GM04504 (cell line): Measurements from ENCODE around the gene CDK16.

ENCODE experiments used
- DNase-seq: peaks from one replicate; pipeline ENCODE4 v3.0.0-alpha.2; 2012; ENCODE audit warnings: low read depth

CDK16 gene

GRCh38 chrX:47218280-47218919 lies at the start of gene CDK16:
Gene CDK16 (plus strand): TSS chrX:47218681. CDS start chrX:47223558, 4,877 bp downstream.
- peak; percentile 77 for DNase-seq

GRCh38 chrX:47169273-47169672 lies 49.2 kb upstream of the CDK16 start:
- DNase-seq, result no peak

GRCh38 chrX:47169726-47170515 lies 48.6 kb upstream of the CDK16 start:
- no peak for DNase-seq

- DNase-seq, result no peak
Observed at GRCh38 chrX:47170861-47171692, 47.4 kb upstream of the CDK16 start.

- no peak for DNase-seq
Observed at GRCh38 chrX:47171996-47172395, 46.5 kb upstream of the CDK16 start.

GRCh38 chrX:47172549-47172948 lies 45.9 kb upstream of the CDK16 start:
- no peak for DNase-seq

- DNase-seq, result no peak
Observed at GRCh38 chrX:47172971-47173792, 45.3 kb upstream of the CDK16 start.

- DNase-seq, result no peak
Observed at GRCh38 chrX:47174376-47174775, 44.1 kb upstream of the CDK16 start.

GRCh38 chrX:47174846-47175587 lies 43.5 kb upstream of the CDK16 start:
- DNase-seq, result no peak

- no peak for DNase-seq
Observed at GRCh38 chrX:47175588-47175980, 42.9 kb upstream of the CDK16 start.

- DNase-seq, result no peak
Observed at GRCh38 chrX:47176101-47176740, 42.3 kb upstream of the CDK16 start.

- no peak for DNase-seq
Observed at GRCh38 chrX:47177079-47177478, 41.4 kb upstream of the CDK16 start.

- DNase-seq, result no peak
Observed at GRCh38 chrX:47178337-47178736, 40.1 kb upstream of the CDK16 start.

- peak; percentile 51 for DNase-seq
Observed at GRCh38 chrX:47179221-47179927, 39.1 kb upstream of the CDK16 start.

GRCh38 chrX:47179928-47180255 lies 38.6 kb upstream of the CDK16 start:
- no peak for DNase-seq

- no peak for DNase-seq
Observed at GRCh38 chrX:47180346-47180745, 38.1 kb upstream of the CDK16 start.

- no peak for DNase-seq
Observed at GRCh38 chrX:47181301-47181700, 37.2 kb upstream of the CDK16 start.

- DNase-seq, result no peak
Observed at GRCh38 chrX:47182106-47182700, 36.3 kb upstream of the CDK16 start.

GRCh38 chrX:47184486-47184885 lies 34.0 kb upstream of the CDK16 start:
- DNase-seq, result no peak

- DNase-seq, result no peak
Observed at GRCh38 chrX:47185241-47185640, 33.2 kb upstream of the CDK16 start.
